Measurements from ENCODE around the gene HTRA1.

HTRA1 gene

DNA sequence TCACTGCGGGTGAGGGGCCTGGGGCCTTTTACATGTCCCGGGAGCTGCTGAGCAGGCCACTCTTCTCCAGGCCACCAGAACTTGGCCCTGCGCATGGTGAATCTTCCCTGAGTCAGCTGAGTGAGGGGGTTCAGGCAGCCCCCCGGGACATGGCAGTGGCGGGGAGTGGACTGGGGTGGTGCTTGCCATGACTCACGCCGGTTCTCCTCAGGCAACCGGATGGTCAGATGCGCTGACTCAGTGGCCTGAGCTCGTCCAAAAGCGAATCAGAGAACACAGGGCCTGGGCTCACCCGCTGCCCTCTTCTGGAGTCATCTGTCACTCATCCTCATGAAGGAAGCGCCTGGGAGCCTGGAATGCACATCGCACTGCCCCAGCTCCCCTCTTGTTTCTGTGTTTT, 33.5 kb downstream of the HTRA1 start:
- DNase-seq (ENCODE audit: low spot score in 2 of 2) = no peak

GRCh38 chr10:122495406-122496340, 34.3 kb downstream of the HTRA1 start:
- H3K27ac Mint-ChIP-seq (ENCODE audit: low read depth) = no peak overlapping the region
- peaks cover 12% of the 10 kb centered on the region for H3K4me1 Mint-ChIP-seq
- DNase-seq (ENCODE audit: low spot score in 2 of 2) (no peak), ATAC-seq (replicated peaks; ENCODE audit: extremely low read depth, poor library complexity, severe bottlenecking) (no peak)
- H3K27me3 Mint-ChIP-seq = peaks cover 13% of the 10 kb centered on the region
- H3K9me3 Mint-ChIP-seq = no peaks in the 10 kb centered on the region
- peaks cover 2% of the 10 kb centered on the region for H3K36me3 Mint-ChIP-seq (ENCODE audit: insufficient read depth)
- no peak overlapping the region for H3K4me3 Mint-ChIP-seq

More for the DNA sequence above, 33.5 kb downstream of the HTRA1 start:
- no peak overlapping the region for H3K4me3 Mint-ChIP-seq
- peaks cover 13% of the 10 kb centered on the region for H3K4me1 Mint-ChIP-seq
- peaks cover 2% of the 10 kb centered on the region for H3K36me3 Mint-ChIP-seq (ENCODE audit: insufficient read depth)
- no peak overlapping the region for H3K27ac Mint-ChIP-seq (ENCODE audit: low read depth)
- peaks cover 13% of the 10 kb centered on the region for H3K27me3 Mint-ChIP-seq
- ATAC-seq (replicated peaks; ENCODE audit: extremely low read depth, poor library complexity, severe bottlenecking) = no peak
- no peaks in the 10 kb centered on the region for H3K9me3 Mint-ChIP-seq

- no peak for DNase-seq (ENCODE audit: low spot score in 2 of 2)
- Mint-ChIP-seq H3K4me1 (no peaks in the 10 kb centered on the region), H3K9me3 (no peaks in the 10 kb centered on the region), H3K36me3 (ENCODE audit: insufficient read depth) (peaks cover 2% of the 10 kb centered on the region), H3K4me3 (no peak overlapping the region), H3K27ac (ENCODE audit: low read depth) (no peak overlapping the region), H3K27me3 (peaks cover 13% of the 10 kb centered on the region)
- ATAC-seq (replicated peaks; ENCODE audit: extremely low read depth, poor library complexity, severe bottlenecking) = no peak
These were observed 35.9 kb downstream of the HTRA1 start for GRCh38 chr10:122497241-122497640.

- Mint-ChIP-seq H3K27ac (ENCODE audit: low read depth) (no peak overlapping the region), H3K9me3 (no peaks in the 10 kb centered on the region), H3K27me3 (peaks cover 4% of the 10 kb centered on the region), H3K36me3 (ENCODE audit: insufficient read depth) (no peaks in the 10 kb centered on the region), H3K4me1 (no peaks in the 10 kb centered on the region), H3K4me3 (no peak overlapping the region)
- ATAC-seq (replicated peaks; ENCODE audit: extremely low read depth, poor library complexity, severe bottlenecking) = no peak
- no peak for DNase-seq (ENCODE audit: low spot score in 2 of 2)
These were observed 37.2 kb downstream of the HTRA1 start for GRCh38 chr10:122498521-122498920.

- no peaks in the 10 kb centered on the region for H3K9me3 Mint-ChIP-seq
- no peak for DNase-seq (ENCODE audit: low spot score in 2 of 2)
- no peaks in the 10 kb centered on the region for H3K4me1 Mint-ChIP-seq
- ATAC-seq (replicated peaks; ENCODE audit: extremely low read depth, poor library complexity, severe bottlenecking) = no peak
- H3K36me3 Mint-ChIP-seq (ENCODE audit: insufficient read depth) = no peaks in the 10 kb centered on the region
- H3K4me3 Mint-ChIP-seq = no peak overlapping the region
- H3K27me3 Mint-ChIP-seq = no peaks in the 10 kb centered on the region
- peak overlapping the region; percentile 24 for H3K27ac Mint-ChIP-seq (ENCODE audit: low read depth)
These were observed 37.7 kb downstream of the HTRA1 start for GRCh38 chr10:122499012-122499411.

GRCh38 chr10:122499491-122499941, 38.2 kb downstream of the HTRA1 start:
- no peaks in the 10 kb centered on the region for H3K27me3 Mint-ChIP-seq
- no peaks in the 10 kb centered on the region for H3K9me3 Mint-ChIP-seq
- H3K36me3 Mint-ChIP-seq (ENCODE audit: insufficient read depth) = no peaks in the 10 kb centered on the region
- ATAC-seq (replicated peaks; ENCODE audit: extremely low read depth, poor library complexity, severe bottlenecking) = no peak
- H3K27ac Mint-ChIP-seq (ENCODE audit: low read depth) = peak overlapping the region; percentile 24
- DNase-seq (ENCODE audit: low spot score in 2 of 2) = no peak
- H3K4me3 Mint-ChIP-seq = no peak overlapping the region
- no peaks in the 10 kb centered on the region for H3K4me1 Mint-ChIP-seq

DNA sequence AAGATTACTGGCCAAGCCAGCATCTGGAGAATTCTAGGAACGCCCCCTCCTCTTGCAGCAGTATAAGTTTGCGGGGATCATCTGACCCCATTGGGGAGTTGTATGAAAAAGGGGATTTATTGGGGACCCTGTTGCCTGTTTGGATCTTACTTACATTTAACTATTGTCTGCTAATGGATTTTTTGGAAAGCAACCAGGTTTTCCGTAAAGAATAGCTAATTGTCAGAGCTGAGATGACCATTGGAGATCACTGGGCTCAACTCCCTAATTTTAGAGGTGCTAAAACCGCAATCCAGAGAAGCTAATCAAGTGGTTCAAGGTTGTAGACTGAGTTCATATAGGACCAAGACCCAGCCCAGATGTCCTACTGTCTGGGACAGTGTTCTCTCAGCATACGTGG, 38.8 kb downstream of the HTRA1 start:
- no peaks in the 10 kb centered on the region for H3K4me1 Mint-ChIP-seq
- no peak for DNase-seq (ENCODE audit: low spot score in 2 of 2)
- H3K9me3 Mint-ChIP-seq = no peaks in the 10 kb centered on the region

DNA sequence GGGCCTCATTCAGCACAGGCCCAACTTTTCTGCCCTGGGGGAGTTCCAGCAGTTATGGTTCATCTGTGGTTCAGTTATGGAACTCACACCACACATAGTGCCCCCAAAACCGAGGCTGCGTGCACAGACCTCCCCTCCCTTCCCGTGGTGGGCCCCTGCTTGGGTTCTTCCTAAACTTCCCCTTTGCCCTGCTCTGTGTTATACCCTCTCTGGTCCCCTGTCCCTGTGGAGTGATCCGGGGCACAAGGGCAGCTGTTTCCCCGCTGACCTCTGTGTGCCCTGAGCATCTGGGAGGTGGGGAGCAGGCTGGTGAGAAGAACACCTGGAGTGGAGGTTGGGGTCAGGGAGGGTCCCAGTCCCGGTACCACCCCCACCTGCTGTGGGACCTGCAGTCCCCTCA, 39.4 kb downstream of the HTRA1 start:
- no peak for ATAC-seq (replicated peaks; ENCODE audit: extremely low read depth, poor library complexity, severe bottlenecking)
- Mint-ChIP-seq H3K4me3 (no peak overlapping the region), H3K27ac (ENCODE audit: low read depth) (no peak overlapping the region), H3K4me1 (no peaks in the 10 kb centered on the region), H3K36me3 (ENCODE audit: insufficient read depth) (no peaks in the 10 kb centered on the region), H3K27me3 (no peaks in the 10 kb centered on the region), H3K9me3 (no peaks in the 10 kb centered on the region)
- DNase-seq (ENCODE audit: low spot score in 2 of 2) = no peak

More for the DNA sequence above, 38.8 kb downstream of the HTRA1 start:
- ATAC-seq (replicated peaks; ENCODE audit: extremely low read depth, poor library complexity, severe bottlenecking) = no peak
- no peaks in the 10 kb centered on the region for H3K36me3 Mint-ChIP-seq (ENCODE audit: insufficient read depth)
- no peaks in the 10 kb centered on the region for H3K27me3 Mint-ChIP-seq
- H3K27ac Mint-ChIP-seq (ENCODE audit: low read depth) = no peak overlapping the region
- no peak overlapping the region for H3K4me3 Mint-ChIP-seq

GRCh38 chr10:122503012-122503411, 41.7 kb downstream of the HTRA1 start:
- Mint-ChIP-seq H3K27ac (ENCODE audit: low read depth) (no peak overlapping the region), H3K36me3 (ENCODE audit: insufficient read depth) (no peaks in the 10 kb centered on the region), H3K4me3 (no peak overlapping the region), H3K9me3 (no peaks in the 10 kb centered on the region), H3K27me3 (no peaks in the 10 kb centered on the region), H3K4me1 (no peaks in the 10 kb centered on the region)
- ATAC-seq (replicated peaks; ENCODE audit: extremely low read depth, poor library complexity, severe bottlenecking) = no peak
- DNase-seq (ENCODE audit: low spot score in 2 of 2) = no peak

DNA sequence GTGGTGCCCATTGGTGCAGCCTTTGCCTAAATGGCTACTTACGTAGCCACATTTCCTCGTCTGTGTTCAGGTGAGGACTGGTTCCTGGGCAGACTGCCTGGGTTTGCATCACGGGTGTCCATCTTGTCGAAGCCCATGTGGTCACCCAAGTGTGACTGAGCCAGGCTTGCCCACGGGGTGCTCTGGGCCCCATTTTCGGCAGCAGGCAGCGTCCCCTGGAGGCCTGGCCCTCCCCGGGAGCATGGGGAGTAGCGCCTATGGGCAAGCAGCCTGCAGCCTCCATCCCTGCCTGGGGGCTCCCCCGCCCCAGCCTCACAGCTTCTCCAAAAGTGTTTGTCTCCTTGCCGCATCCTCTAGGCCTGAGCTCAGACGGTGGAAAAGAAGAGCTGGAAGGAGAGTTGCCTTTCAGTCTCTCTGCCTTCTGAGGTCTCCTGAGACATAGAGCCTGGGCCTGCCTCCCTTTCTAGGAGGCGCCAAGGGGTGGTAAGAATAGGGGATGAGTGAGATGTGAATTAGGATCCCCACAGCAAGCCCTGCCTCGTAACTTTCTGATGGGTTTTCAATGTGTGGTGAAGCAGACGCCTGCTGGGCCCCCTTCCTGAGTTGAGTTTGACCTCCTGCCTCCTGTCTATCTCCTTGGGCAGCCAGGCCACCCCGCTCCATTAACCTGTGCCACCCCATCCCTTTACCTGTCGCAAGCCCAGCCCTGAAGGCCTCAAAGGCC, 42.7 kb downstream of the HTRA1 start:
- H3K9me3 Mint-ChIP-seq = no peaks in the 10 kb centered on the region
- ATAC-seq (replicated peaks; ENCODE audit: extremely low read depth, poor library complexity, severe bottlenecking) (no peak), DNase-seq (ENCODE audit: low spot score in 2 of 2) (no peak)
- no peaks in the 10 kb centered on the region for H3K27me3 Mint-ChIP-seq
- H3K36me3 Mint-ChIP-seq (ENCODE audit: insufficient read depth) = no peaks in the 10 kb centered on the region
- no peak overlapping the region for H3K27ac Mint-ChIP-seq (ENCODE audit: low read depth)
- no peak overlapping the region for H3K4me3 Mint-ChIP-seq
- H3K4me1 Mint-ChIP-seq = no peaks in the 10 kb centered on the region

DNA sequence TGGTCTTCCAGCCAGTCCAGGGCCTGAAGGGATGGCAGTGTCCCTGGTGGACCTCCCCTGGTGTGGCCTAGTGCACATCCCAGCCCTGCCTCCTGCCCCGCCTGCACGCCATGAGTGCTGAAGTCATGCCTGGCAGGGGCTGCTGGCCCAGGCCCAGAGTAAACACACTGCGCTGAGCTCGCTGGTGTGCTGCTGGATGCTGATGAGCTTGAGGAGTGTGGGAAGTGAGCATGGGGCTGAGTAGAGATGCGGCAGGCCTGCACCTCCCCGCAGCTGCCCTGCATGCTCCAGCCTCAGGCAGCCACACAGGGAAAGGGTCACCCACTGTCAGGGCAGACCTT, 43.2 kb downstream of the HTRA1 start:
- no peaks in the 10 kb centered on the region for H3K27me3 Mint-ChIP-seq
- ATAC-seq (replicated peaks; ENCODE audit: extremely low read depth, poor library complexity, severe bottlenecking) = no peak
- no peak overlapping the region for H3K4me3 Mint-ChIP-seq
- no peaks in the 10 kb centered on the region for H3K36me3 Mint-ChIP-seq (ENCODE audit: insufficient read depth)
- no peaks in the 10 kb centered on the region for H3K9me3 Mint-ChIP-seq
- no peak for DNase-seq (ENCODE audit: low spot score in 2 of 2)
- H3K4me1 Mint-ChIP-seq = no peaks in the 10 kb centered on the region
- H3K27ac Mint-ChIP-seq (ENCODE audit: low read depth) = no peak overlapping the region

DNA sequence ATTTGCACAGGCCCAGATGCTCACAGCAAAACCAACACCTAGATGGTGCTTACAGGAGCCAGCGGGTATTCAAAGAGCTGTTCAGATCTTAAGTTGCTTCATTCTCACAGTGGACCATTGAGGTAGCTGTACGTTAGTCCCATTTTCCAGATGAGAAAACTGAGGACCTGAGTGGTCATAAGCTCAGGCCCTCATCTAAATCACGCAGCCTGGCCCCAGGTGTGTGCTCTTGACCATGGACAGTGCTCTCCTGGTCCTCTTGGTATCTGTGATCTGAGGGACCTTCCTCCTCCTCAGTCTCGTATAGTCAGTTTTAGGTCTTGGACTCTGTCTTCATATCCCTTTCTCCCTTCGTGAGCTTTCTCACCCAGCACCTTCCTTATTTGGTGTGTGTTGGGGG, 43.7 kb downstream of the HTRA1 start:
- Mint-ChIP-seq H3K36me3 (ENCODE audit: insufficient read depth) (no peaks in the 10 kb centered on the region), H3K4me1 (no peaks in the 10 kb centered on the region), H3K27ac (ENCODE audit: low read depth) (no peak overlapping the region), H3K4me3 (no peak overlapping the region), H3K9me3 (no peaks in the 10 kb centered on the region), H3K27me3 (no peaks in the 10 kb centered on the region)
- no peak for ATAC-seq (replicated peaks; ENCODE audit: extremely low read depth, poor library complexity, severe bottlenecking)
- no peak for DNase-seq (ENCODE audit: low spot score in 2 of 2)
